Small intestine (tissue), 7 donors: Measurements from ENCODE around the gene BRME1. TPM values are rescaled to one million over a fixed set of nuclear protein-coding genes. Genes with fewer than 3 reads are reported as not detected.
A peak's percentile ranks its signal among the peaks of the same experiment; 100 is the strongest.

Source experiments
- DNase-seq, 2 donors: peaks; one replicate each; pipeline versions ENCODE4 v3.0.0 to v3.0.0-alpha.2; 2013
- FAIRE-seq: peaks from 2 replicates; lab custom pipeline; 2012; peaks lifted over from hg19 to GRCh38; lab: Jason Lieb, UNC
- H3K27ac ChIP-seq, 3 donors: one replicate each; pipeline ENCODE4 v1.5.1; 2013; ENCODE audit warnings: low read length in 2 of 3, mild to moderate bottlenecking in 2 of 3, control low read depth in 1 of 3, inconsistent platforms in 1 of 3, low read depth in 1 of 3, moderate library complexity in 1 of 3
- H3K27me3 ChIP-seq, 3 donors: one replicate each; pipeline ENCODE4 v1.6.1; 2013; ENCODE audit warnings: low read length in 3 of 3, inconsistent platforms in 1 of 3; ENCODE audit not compliant: control insufficient read depth in 3 of 3, insufficient read depth in 3 of 3
- H3K36me3 ChIP-seq, 3 donors: one replicate each; pipeline ENCODE4 v1.6.1; 2013; ENCODE audit warnings: low read length in 3 of 3, inconsistent platforms in 1 of 3, low read depth in 1 of 3, mild to moderate bottlenecking in 1 of 3, moderate library complexity in 1 of 3; ENCODE audit not compliant: control insufficient read depth in 3 of 3, insufficient read depth in 2 of 3
- H3K4me1 ChIP-seq, 3 donors: one replicate each; pipeline ENCODE4 v1.6.1; 2013; ENCODE audit warnings: low read length in 2 of 3, inconsistent platforms in 1 of 3, low read depth in 1 of 3, mild to moderate bottlenecking in 1 of 3, moderate library complexity in 1 of 3; ENCODE audit not compliant: control insufficient read depth in 3 of 3, insufficient read depth in 2 of 3
- H3K4me3 ChIP-seq, 3 donors: one replicate each; pipeline ENCODE4 v1.5.1; 2013; ENCODE audit warnings: low read length in 3 of 3, control low read depth in 1 of 3, inconsistent platforms in 1 of 3, low read depth in 1 of 3, mild to moderate bottlenecking in 1 of 3, moderate library complexity in 1 of 3
- H3K9me3 ChIP-seq, 2 donors: one replicate each; pipeline ENCODE4 v1.6.1; 2013; ENCODE audit warnings: low read depth in 1 of 2, low read length in 1 of 2; ENCODE audit not compliant: control insufficient read depth in 2 of 2, insufficient read depth in 1 of 2
- WGBS, 3 donors: extraction: QIAGEN DNeasy Blood & Tissue Kit; methylation state at CpG; one replicate each; pipeline ENCODE4 v1.1.7; 2013; 5-methylcytosine and 5-hydroxymethylcytosine counted together
- polyA plus RNA-seq, 4 donors: library from polyadenylated mRNA; stranded (reverse) in 3 of 4; unstranded in 1 of 4; fragments of 200-250 nt in 3 of 4; fragments of 120-200 nt in 1 of 4; gene quantifications; one replicate each; pipeline versions ENCODE4 v1.2.1 to v1.2.3, GENCODE V29; 2013
- donor health status: healthy with polysubstance abuse.
- donor health status: control.
- donor health status: control.
- donor health status: Bipolar disorder and iron deficiency.
- donor health status: healthy.

BRME1 gene
- polyA plus RNA-seq, 4 donors, result 3.5 to 67.1 (median 25.9) TPM

- Histone ChIP-seq H3K9me3 (no peaks in the 10 kb centered on the region), H3K27ac (peak overlapping the region; percentile 89 to 99 (median 96)), H3K4me1 (peaks cover 3 to 74% (median 11%) of the 10 kb centered on the region in 3 donors), H3K27me3 (no peaks in the 10 kb centered on the region), H3K36me3 (no peaks in the 10 kb centered on the region), H3K4me3 (peak overlapping the region; percentile 41 to 59 (median 57))
- peak; percentile 70 to 98 for DNase-seq
- FAIRE-seq, result no peak
- WGBS, 3 donors, result 3% methylated on average over 32 to 47 of the region's 47 CpGs
These were observed 58.2 kb downstream of the BRME1 start for GRCh38 chr19:13847407-13848339.

- no peak for FAIRE-seq
- peaks cover 3 to 75% (median 11%) of the 10 kb centered on the region in 3 donors for H3K4me1 ChIP-seq
These were observed 59.1 kb downstream of the BRME1 start for GRCh38 chr19:13846557-13847406.

GRCh38 chr19:13844130-13844631 lies 61.7 kb downstream of the BRME1 start:
- H3K27ac ChIP-seq, result peak overlapping the region in 2 of 3 donors; percentile 98 to 99
- peak in 1 of 2 donors; percentile 94 for DNase-seq
- peaks cover 6 to 80% (median 7%) of the 10 kb centered on the region in 3 donors for H3K4me1 ChIP-seq
- no peak overlapping the region for H3K4me3 ChIP-seq
- H3K9me3 ChIP-seq, result no peaks in the 10 kb centered on the region
- no peaks in the 10 kb centered on the region for H3K27me3 ChIP-seq
- no peak for FAIRE-seq
- peaks cover 0 to 23% (median 0%) of the 10 kb centered on the region in 3 donors for H3K36me3 ChIP-seq
- 42 to 65% (median 56%) methylated on average over 7 of the region's 7 CpGs for WGBS, 3 donors

More at GRCh38 chr19:13846557-13847406, 59.1 kb downstream of the BRME1 start:
- Histone ChIP-seq H3K4me3 (peak overlapping the region in 2 of 3 donors; percentile 41 to 57), H3K36me3 (no peaks in the 10 kb centered on the region), H3K27ac (peak overlapping the region; percentile 89 to 99 (median 96)), H3K9me3 (no peaks in the 10 kb centered on the region), H3K27me3 (no peaks in the 10 kb centered on the region)
- DNase-seq, result peak; percentile 80 to 97
- WGBS, 3 donors, result 0 to 4% (median 2%) methylated on average over 20 to 23 of the region's 23 CpGs

DNA sequence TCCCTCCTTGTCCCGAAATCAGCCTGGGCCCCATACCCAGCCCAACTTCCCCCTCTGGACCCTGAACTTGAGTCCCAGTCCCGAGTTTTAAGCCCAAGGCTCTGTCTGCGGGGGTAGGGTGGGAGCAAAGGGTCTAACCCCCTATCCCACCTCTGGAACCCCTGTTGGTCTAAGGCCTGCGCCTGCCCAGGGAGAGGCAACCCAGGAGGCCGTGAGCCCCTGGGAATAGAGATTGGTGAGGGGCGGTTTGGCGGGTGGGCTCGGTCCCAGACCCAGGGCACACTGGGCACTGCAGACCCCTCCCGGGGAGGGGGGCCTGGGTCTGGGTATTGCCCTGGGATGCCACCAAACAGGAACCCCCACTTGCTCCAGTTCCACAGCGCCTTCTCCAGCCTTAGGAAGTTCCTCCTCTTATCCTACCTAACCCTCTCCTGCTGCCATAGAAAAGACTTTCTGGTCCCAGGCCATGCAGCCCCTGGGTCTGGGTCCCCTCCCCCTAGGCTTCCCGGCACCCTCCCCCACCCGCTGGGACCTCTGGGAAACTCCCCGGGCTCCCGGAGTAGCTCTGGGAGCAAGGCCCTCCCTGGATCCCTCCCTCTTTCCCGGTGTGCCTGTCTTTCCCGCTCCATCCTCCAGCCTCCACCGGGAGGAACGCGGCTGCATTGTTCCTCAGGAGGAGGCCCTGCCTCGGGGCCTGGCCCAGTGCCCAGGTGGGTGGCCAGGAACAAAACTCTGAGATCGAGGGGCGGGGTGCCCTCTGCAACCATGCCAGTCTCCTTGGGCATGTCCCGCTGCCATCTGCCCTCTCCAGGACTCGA lies 62.6 kb downstream of the BRME1 start:
- Histone ChIP-seq H3K27me3 (no peaks in the 10 kb centered on the region), H3K4me1 (peaks cover 6 to 81% (median 9%) of the 10 kb centered on the region in 3 donors), H3K9me3 (no peaks in the 10 kb centered on the region), H3K27ac (peak overlapping the region; percentile 52 to 99 (median 98)), H3K4me3 (peak overlapping the region; percentile 79 to 89 (median 81)), H3K36me3 (peaks cover 0 to 32% (median 0%) of the 10 kb centered on the region in 3 donors)
- 14 to 21% (median 18%) methylated on average over 18 to 24 of the region's 24 CpGs for WGBS, 3 donors
- DNase-seq (peak in 1 of 2 donors; percentile 87), FAIRE-seq (no peak)

DNA sequence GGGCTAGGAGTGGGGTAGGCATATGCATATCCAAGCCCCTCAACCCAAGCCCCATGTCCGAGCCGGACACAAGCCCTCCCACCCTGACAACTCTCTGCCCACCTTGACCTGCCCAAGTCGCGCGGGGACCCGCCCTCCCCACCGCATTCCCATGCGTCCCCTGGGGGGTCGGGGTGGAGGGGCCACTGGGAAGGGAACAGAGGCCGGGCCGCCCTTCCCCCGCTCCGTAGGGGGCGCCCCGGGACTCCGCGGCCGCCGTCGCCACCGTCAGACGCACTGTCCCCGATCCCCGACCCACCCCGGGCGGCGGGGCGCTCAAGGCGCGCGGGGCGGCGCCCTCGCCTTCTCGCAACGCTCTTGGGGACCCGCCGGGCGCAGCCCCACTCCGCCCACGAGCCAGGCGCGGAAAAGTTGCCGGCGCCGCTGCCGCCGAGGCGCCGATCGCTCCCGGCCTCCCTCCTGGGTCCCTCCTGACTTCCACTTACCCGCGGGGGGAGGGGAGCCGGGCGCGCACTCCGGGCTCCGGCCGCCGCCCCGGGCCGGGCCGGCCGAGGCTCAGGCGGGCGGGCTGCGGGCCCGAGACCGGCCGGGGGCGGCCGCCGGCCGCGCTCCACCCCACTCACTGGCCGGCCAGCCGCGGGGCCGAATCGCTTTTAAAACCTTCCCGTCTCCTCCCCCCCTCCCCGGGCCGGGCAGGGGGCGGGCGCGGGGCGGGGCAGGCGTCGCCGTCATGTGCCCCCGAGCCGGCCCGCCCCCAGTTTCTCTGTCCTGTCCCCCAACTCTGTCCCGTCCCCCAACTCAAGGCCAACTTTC lies 63.4 kb downstream of the BRME1 start:
- Histone ChIP-seq H3K27ac (peak overlapping the region; percentile 80 to 99 (median 98)), H3K4me1 (peaks cover 6 to 75% (median 9%) of the 10 kb centered on the region in 3 donors), H3K27me3 (no peaks in the 10 kb centered on the region), H3K9me3 (no peaks in the 10 kb centered on the region), H3K36me3 (peaks cover 0 to 39% (median 0%) of the 10 kb centered on the region in 3 donors), H3K4me3 (peak overlapping the region; percentile 79 to 92 (median 89))
- DNase-seq, result peak; percentile 51 to 91
- FAIRE-seq, result no peak
- 0% methylated on average over 30 to 95 of the region's 95 CpGs for WGBS, 3 donors

- 2 to 7% (median 3%) methylated on average over 9 to 11 of the region's 11 CpGs for WGBS, 3 donors
- Histone ChIP-seq H3K36me3 (peaks cover 0 to 44% (median 0%) of the 10 kb centered on the region in 3 donors), H3K4me3 (peak overlapping the region; percentile 79 to 92 (median 89)), H3K9me3 (no peaks in the 10 kb centered on the region), H3K4me1 (peaks cover 6 to 72% (median 14%) of the 10 kb centered on the region in 3 donors), H3K27me3 (no peaks in the 10 kb centered on the region), H3K27ac (peak overlapping the region; percentile 86 to 98 (median 88))
- no peak for FAIRE-seq
- no peak for DNase-seq
These were observed 64.0 kb downstream of the BRME1 start for GRCh38 chr19:13841962-13842290.
